ENCODE measurements around the gene HOXC9. TPM values are rescaled to one million over a fixed set of nuclear protein-coding genes. Genes with fewer than 3 reads are reported as not detected.

The HOXC9 gene
- total RNA-seq, 1 experiment from 2014 or later, result not detected

DNA sequence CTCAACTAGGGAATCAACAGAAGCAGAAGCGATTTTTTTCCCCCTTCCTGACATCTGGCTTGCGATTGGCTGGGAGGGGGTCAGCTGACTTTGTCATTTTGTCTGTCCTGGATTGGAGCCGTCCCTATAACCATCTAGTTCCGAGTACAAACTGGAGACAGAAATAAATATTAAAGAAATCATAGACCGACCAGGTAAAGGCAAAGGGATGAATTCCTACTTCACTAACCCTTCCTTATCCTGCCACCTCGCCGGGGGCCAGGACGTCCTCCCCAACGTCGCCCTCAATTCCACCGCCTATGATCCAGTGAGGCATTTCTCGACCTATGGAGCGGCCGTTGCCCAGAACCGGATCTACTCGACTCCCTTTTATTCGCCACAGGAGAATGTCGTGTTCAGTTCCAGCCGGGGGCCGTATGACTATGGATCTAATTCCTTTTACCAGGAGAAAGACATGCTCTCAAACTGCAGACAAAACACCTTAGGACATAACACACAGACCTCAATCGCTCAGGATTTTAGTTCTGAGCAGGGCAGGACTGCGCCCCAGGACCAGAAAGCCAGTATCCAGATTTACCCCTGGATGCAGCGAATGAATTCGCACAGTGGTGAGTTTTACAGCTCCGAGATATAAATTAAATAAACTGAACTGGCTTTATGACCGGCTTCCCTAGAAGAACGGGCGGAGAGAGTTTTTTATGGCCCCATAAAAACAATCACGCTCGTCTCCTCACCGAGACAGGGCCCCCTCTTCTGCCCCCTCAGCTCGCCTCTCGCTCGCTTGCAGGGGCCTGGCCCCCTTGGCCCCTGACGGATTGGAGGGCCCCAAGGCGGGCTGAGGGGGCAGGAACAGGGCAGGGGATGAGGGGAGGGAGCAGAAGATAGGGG lies 28.6 kb downstream of the HOXC9 start, which contains the start of gene HOXC6:
HOXC6 (plus strand) TSS at position 127 of the 888 bp plus-strand sequence; CDS start at position 209, 82 bp downstream.
- H2BK5ac ChIP-seq (ENCODE audit: insufficient read length, low read length), result no peak within 1 kb of the TSS
- no peak for DNase-seq
- no peak within 1 kb of the TSS for H3K56ac ChIP-seq (ENCODE audit: insufficient read length, low read depth, low read length)
- H3K23me2 ChIP-seq (ENCODE audit: insufficient read length, low read depth, low read length, poor library complexity, severe bottlenecking), result no peaks in the 10 kb centered on the region
- no peaks in the 10 kb centered on the region for H3K79me1 ChIP-seq (ENCODE audit: insufficient read depth, low read depth, low read length, poor library complexity, severe bottlenecking)
- no peak within 1 kb of the TSS for H4K8ac ChIP-seq (replicated peaks; ENCODE audit: insufficient read length, low read depth, low read length)
- H3T11ph ChIP-seq (ENCODE audit: low read length), result no peak within 1 kb of the TSS
- H4K91ac ChIP-seq (ENCODE audit: insufficient read length, low read depth, low read length), result no peak within 1 kb of the TSS
- no peak within 1 kb of the TSS for H3K27ac ChIP-seq (ENCODE audit: insufficient read length, low read depth, low read length)
- H3K4me1 ChIP-seq (ENCODE audit: insufficient read depth, low read length), result no peaks in the 10 kb centered on the region
- Mint-ChIP-seq H3K4me1 (peaks cover 14 to 25% of the 10 kb centered on the region in 2 experiments), H3K9me3 (peaks cover 3 to 13% of the 10 kb centered on the region in 2 experiments; a peak in 3 of 5 replicates), H3K27me3 (ENCODE audit: low read depth) (peaks cover 100% of the 10 kb centered on the region), H3K4me3 (peak within 1 kb of the TSS in 1 of 2 experiments; percentile 56; a peak in 2 of 5 replicates), H3K36me3 (ENCODE audit: insufficient read depth in 1 of 3, low read depth in 3 of 3) (peaks cover 0 to 2% (median 0%) of the 10 kb centered on the region in 3 experiments; a peak in 1 of 7 replicates), H3K27ac (no peak within 1 kb of the TSS; a peak in 1 of 7 replicates)
- H2BK15ac ChIP-seq (ENCODE audit: low read depth, low read length), result no peak within 1 kb of the TSS; the same call in 1 of the 2 replicates
- H4K5ac ChIP-seq (ENCODE audit: insufficient read length, low read depth, low read length), result no peak within 1 kb of the TSS
- H3K23ac ChIP-seq (ENCODE audit: insufficient read length, low read depth, low read length), result no peak within 1 kb of the TSS
- H3K27me3 ChIP-seq (ENCODE audit: insufficient read depth, low read length), result peaks cover 97% of the 10 kb centered on the region
- H3K9ac ChIP-seq (ENCODE audit: extremely low read depth, insufficient read length, low read length), result no peak within 1 kb of the TSS
- H2BK120ac ChIP-seq (ENCODE audit: low read depth, low read length, poor library complexity, severe bottlenecking), result no peak within 1 kb of the TSS
- no peak within 1 kb of the TSS for H3K14ac ChIP-seq (ENCODE audit: insufficient read depth, low read length)
- WGBS (ENCODE audit: extremely low coverage, insufficient read length, low lambda C conversion rate), result no CpG with 5 or more reads among the region's 36 CpGs
- no peak for TF ChIP-seq CTCF (conservative IDR thresholded peaks at IDR 0.05)
- H3K4me2 ChIP-seq (ENCODE audit: insufficient read depth, insufficient read length, low read length), result peak within 1 kb of the TSS; percentile 28
- H2BK20ac ChIP-seq (ENCODE audit: low read depth, low read length, poor library complexity, severe bottlenecking), result no peak within 1 kb of the TSS
- no peaks in the 10 kb centered on the region for H4K20me1 ChIP-seq (ENCODE audit: control insufficient read depth, insufficient read depth, insufficient read length)
- H3K9me3 ChIP-seq (ENCODE audit: control insufficient read depth, low read depth, low read length), result no peaks in the 10 kb centered on the region
- no peak within 1 kb of the TSS for H2AFZ ChIP-seq (ENCODE audit: low read length)
- H2BK12ac ChIP-seq (ENCODE audit: insufficient read length, low read depth, low read length), result no peak within 1 kb of the TSS
- H3K18ac ChIP-seq (ENCODE audit: insufficient read length, low read depth, low read length), result no peak within 1 kb of the TSS
- H3K79me2 ChIP-seq (ENCODE audit: insufficient read depth, low read length), result no peaks in the 10 kb centered on the region
- no peak within 1 kb of the TSS for H2AK5ac ChIP-seq (ENCODE audit: insufficient read length, low read length)
- H3K4ac ChIP-seq (ENCODE audit: low read depth, low read length), result no peak within 1 kb of the TSS
